RWPE2 (cell line): ENCODE results near the gene LHX3.

Experiments used
- ATAC-seq: fragments of 200-7000 bp; cut with Tn5 transposase; 3 replicates; pipeline ENCODE4 v1.9.1; 2021; ENCODE audit warnings: low read depth
- DNase-seq: peaks from one replicate; pipeline ENCODE4 v3.0.0-alpha.2; 2020; ENCODE audit warnings: low spot score
- H3K27ac ChIP-seq: fragments of 450-650 bp; 2 replicates; pipeline ENCODE4 v1.5.1; 2017; ENCODE audit warnings: mild to moderate bottlenecking; ENCODE audit not compliant: poor library complexity, severe bottlenecking
- H3K27me3 ChIP-seq: fragments of 250-450 bp; sonication (Bioruptor Pico); 2 replicates; pipeline ENCODE4 v1.5.1; 2021; ENCODE audit warnings: mild to moderate bottlenecking, moderate library complexity; ENCODE audit not compliant: insufficient read depth, poor library complexity, severe bottlenecking
- H3K36me3 ChIP-seq: fragments of 250-450 bp; sonication (Bioruptor Pico); 2 replicates; pipeline ENCODE4 v1.5.1; 2020; ENCODE audit warnings: low read depth, mild to moderate bottlenecking, moderate library complexity
- H3K4me1 ChIP-seq: fragments of 250-450 bp; sonication (Bioruptor Pico); 2 replicates; pipeline ENCODE4 v1.5.1; 2021; ENCODE audit warnings: mild to moderate bottlenecking, moderate library complexity; ENCODE audit not compliant: insufficient read depth, poor library complexity, severe bottlenecking
- H3K4me3 ChIP-seq: fragments of 250-450 bp; sonication (Bioruptor Pico); 2 replicates; pipeline ENCODE4 v1.5.1; 2021; ENCODE audit warnings: mild to moderate bottlenecking, moderate library complexity; ENCODE audit not compliant: severe bottlenecking
- H3K9me3 ChIP-seq: fragments of 250-450 bp; sonication (Bioruptor Pico); 2 replicates; pipeline ENCODE4 v1.5.1; 2021; ENCODE audit warnings: mild to moderate bottlenecking, moderate library complexity; ENCODE audit not compliant: severe bottlenecking
- TF ChIP-seq, protein P1 (sequence below): fragments of 450-650 bp; IDR thresholded peaks from one replicate; pipeline ENCODE4 v1.5.1; 2017; ENCODE audit warnings: mild to moderate bottlenecking, moderate library complexity; ENCODE audit not compliant: poor library complexity, severe bottlenecking

Gene LHX3

DNA sequence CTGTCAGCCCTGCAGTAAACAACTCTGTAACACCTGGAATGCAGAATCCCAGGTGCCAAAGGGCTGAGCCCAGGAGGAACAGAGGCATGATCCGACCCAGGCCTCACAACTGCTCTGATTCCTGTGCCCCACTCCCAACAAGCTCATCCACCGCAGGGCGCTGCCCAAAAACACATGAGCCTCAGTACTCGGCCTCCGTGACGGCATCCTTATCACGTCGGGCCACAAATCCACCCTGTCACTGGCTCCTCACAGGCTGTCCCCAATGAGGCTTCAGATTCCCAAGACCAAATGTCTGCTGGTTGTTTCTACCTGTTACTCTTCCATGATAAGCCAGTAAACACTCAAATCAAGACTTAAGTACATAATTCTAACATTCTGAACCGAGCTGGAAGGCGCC, 25.4 kb upstream of the LHX3 start:
- Histone ChIP-seq H3K4me3 (no peak overlapping the region), H3K27me3 (no peaks in the 10 kb centered on the region), H3K27ac (no peak overlapping the region), H3K36me3 (peaks cover 13% of the 10 kb centered on the region), H3K4me1 (peaks cover 13% of the 10 kb centered on the region), H3K9me3 (no peaks in the 10 kb centered on the region)
- ATAC-seq (no peak), DNase-seq (no peak)
- TF ChIP-seq, protein P1, sequence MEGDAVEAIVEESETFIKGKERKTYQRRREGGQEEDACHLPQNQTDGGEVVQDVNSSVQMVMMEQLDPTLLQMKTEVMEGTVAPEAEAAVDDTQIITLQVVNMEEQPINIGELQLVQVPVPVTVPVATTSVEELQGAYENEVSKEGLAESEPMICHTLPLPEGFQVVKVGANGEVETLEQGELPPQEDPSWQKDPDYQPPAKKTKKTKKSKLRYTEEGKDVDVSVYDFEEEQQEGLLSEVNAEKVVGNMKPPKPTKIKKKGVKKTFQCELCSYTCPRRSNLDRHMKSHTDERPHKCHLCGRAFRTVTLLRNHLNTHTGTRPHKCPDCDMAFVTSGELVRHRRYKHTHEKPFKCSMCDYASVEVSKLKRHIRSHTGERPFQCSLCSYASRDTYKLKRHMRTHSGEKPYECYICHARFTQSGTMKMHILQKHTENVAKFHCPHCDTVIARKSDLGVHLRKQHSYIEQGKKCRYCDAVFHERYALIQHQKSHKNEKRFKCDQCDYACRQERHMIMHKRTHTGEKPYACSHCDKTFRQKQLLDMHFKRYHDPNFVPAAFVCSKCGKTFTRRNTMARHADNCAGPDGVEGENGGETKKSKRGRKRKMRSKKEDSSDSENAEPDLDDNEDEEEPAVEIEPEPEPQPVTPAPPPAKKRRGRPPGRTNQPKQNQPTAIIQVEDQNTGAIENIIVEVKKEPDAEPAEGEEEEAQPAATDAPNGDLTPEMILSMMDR, result no peak

DNA sequence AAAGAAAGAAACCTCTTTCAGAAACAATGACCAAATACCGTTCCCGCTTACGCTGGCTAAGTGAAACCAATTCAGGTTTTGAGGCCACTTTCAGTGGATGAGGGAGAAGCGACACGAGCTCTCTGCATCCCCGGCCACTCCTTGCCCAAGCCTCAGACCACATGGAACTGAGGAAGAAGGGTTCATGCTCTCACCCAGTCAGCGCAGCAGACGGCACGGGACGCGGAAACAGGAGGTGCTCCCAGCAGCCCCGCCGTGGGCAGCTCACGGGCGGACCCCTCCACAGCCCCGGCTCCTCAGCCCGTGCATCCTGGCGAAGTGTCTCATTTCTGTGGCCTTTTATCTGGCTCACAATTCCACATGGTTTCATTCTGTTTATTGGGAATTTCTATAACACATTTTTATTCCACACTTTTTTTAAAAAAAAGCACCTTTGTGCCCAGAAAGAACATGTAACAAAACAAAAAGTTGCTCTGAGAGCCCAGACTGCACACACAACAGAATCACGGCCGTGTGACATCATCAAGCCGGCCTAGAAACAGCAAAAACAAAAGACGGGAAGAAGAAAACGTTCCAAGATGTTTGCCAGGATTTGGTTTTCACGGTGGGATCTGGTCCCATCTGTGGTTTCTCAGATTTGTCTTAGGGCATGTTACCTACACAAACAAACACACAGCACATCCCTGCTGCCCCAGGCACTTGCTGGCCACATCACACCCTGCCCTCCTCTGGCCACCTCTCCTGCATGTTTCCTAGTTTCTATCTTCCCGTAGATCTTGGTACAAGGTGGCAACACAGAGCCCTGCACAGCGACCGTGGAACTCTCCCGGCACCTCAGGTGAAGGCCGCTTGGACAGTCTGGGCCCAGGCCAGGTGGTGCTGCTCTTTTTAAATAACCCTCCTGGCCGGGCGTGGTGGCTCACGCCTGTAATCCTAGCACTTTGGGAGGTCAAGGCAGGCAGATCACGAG, 24.5 kb upstream of the LHX3 start:
- TF ChIP-seq, protein P1, result no peak
- Histone ChIP-seq H3K9me3 (no peaks in the 10 kb centered on the region), H3K27me3 (no peaks in the 10 kb centered on the region), H3K27ac (peak overlapping the region; percentile 52), H3K4me3 (no peak overlapping the region), H3K4me1 (peaks cover 13% of the 10 kb centered on the region), H3K36me3 (peaks cover 20% of the 10 kb centered on the region)
- ATAC-seq (no peak), DNase-seq (no peak)

DNA sequence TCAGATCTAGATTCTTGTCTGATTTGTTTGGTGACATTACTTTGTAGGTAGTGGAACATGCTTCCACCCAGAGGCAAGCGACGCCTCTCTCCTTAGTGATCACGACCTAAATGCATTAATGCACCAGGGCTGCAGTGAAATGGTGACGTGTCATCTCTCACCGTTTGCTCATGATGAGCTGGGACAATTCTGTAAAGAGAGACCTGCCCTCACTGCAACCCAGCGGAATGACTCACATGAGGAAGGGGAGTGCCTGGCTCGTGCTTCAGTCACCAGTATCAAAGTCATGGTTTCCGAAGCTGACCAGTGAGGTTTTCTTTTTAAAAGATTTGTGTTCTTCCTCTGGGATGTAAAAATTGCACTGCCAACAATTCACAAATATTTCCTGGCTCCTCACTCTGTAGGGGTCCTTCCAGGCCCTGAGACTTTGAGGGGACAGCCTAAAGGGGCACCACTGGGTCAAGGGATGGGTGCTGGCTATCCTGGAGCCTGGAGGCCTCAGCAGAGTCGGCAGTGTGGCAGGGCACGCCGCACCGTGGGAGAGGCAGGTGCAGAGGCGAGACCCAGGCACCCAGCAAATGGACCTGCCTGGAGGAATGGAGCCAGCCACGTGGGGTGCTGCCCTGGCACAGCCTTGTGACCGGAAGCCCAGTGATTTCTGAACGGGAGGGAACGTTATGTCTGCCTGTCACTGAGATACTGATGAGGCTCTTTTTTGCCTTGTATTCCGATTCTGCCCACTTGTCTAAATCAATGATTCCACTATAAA, 23.4 kb upstream of the LHX3 start:
- H3K27me3 ChIP-seq, result no peaks in the 10 kb centered on the region
- no peaks in the 10 kb centered on the region for H3K9me3 ChIP-seq
- TF ChIP-seq, protein P1, result no peak
- peaks cover 24% of the 10 kb centered on the region for H3K36me3 ChIP-seq
- ATAC-seq, result peak; percentile 92
- DNase-seq, result no peak
- peaks cover 13% of the 10 kb centered on the region for H3K4me1 ChIP-seq
- H3K27ac ChIP-seq, result peak overlapping the region; percentile 52
- H3K4me3 ChIP-seq, result no peak overlapping the region

DNA sequence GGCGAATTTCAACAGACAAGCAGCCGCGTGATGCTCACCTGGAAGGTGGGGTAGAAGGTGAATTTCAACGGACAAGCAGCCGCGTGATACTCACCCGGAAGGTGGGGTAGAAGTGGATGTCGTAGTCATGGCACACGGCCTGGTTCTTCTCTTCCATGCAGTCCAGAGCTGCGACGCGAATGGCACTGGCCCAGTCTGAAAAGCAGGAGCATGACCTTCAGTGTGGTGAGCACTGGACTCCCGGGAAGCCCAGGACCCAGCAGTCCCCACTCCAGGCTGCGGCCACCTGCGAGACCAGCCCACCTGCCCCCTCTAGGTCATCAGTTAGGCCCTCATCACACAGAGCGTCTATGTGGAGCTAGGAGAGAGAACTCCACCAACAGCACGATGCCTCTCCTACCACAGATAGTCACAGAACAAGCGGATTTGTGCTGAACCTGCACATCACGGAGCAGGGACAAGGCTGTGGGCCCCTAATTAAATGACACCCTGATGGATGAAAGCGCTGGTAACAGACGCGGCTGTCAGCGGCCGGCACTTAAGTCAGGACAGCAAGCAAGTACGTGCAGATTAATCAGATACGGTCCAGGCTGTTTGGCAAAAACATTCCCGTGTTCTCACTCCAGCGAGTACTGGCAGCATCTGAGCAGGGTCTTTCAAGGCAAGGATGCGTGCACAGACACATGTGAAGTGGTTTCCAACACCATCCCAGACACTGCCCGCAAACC, 21.9 kb upstream of the LHX3 start:
- no peaks in the 10 kb centered on the region for H3K9me3 ChIP-seq
- DNase-seq (no peak), ATAC-seq (no peak)
- no peaks in the 10 kb centered on the region for H3K27me3 ChIP-seq
- TF ChIP-seq, protein P1, result no peak
- peaks cover 13% of the 10 kb centered on the region for H3K4me1 ChIP-seq
- H3K4me3 ChIP-seq, result no peak overlapping the region
- H3K36me3 ChIP-seq, result peaks cover 24% of the 10 kb centered on the region
- H3K27ac ChIP-seq, result no peak overlapping the region
